Raji (cell line): ENCODE measurements around the gene COPS7A.

Experiments
- POLR2A ChIP-seq: IDR thresholded peaks from 2 replicates; pipeline ENCODE4 v1.6.1; 2011; ENCODE audit warnings: low read depth, low read length, control low read depth; ENCODE audit not compliant: insufficient read depth

Gene COPS7A

DNA sequence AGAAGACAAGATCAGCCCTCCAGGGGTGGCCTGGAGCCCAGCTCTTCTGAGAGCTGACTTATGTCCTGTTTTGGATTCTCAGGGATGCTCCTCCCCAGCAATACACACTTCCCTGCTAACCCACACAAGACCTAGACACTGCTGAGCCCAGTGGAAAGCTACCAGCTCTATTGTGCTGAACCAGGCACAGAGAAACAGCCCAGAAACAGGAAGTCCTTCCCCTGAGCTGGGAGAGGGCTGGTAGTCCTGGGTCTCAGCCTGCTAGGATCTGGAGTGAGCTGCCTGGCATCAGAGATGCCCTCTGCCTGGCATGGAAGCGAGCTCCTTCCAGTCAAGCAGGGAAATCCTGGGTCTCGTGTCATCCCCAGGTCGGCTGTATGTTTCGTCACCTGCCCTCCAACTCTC is 47.2 kb downstream of the COPS7A start:
- no peak for TF ChIP-seq POLR2A

- TF ChIP-seq POLR2A: no peak
These were observed 47.9 kb downstream of the COPS7A start for GRCh38 chr12:6771509-6772330.

- TF ChIP-seq POLR2A: no peak
These were observed 48.5 kb downstream of the COPS7A start, which contains the start of gene LAG3 for GRCh38 chr12:6772331-6772695. Gene LAG3, plus strand, starts transcription at chr12:6772520. Its CDS starts 333 bp downstream, at chr12:6772853.

- no peak for TF ChIP-seq POLR2A
These were observed 49.1 kb downstream of the COPS7A start for GRCh38 chr12:6772726-6773589.

DNA sequence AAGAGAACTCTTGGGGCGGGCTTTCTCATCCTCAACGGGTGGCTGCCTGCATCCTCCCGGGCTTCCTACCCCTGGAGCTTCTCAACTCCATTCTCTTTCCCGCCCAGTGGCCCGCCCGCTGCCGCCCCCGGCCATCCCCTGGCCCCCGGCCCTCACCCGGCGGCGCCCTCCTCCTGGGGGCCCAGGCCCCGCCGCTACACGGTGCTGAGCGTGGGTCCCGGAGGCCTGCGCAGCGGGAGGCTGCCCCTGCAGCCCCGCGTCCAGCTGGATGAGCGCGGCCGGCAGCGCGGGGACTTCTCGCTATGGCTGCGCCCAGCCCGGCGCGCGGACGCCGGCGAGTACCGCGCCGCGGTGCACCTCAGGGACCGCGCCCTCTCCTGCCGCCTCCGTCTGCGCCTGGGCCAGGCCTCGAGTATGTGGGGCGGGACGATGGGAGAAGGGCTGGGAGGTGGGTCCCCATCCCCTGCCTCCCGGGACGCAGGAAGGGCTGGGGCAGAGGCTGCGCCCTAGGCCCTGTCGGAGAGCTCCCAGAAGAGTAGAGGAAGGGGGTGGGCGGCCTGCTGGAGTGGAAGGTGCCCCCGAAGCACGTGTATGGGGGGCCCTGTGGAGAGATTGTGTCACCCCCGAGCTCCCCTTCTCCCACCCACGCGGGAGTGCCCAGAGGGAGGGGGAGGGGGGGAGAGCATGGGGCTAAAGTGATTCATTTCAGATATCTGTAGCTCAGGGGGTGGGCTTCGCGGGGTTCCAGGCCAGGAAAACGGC is 49.9 kb downstream of the COPS7A start:
- no peak for TF ChIP-seq POLR2A

GRCh38 chr12:6774499-6775062 is 50.7 kb downstream of the COPS7A start:
- no peak for TF ChIP-seq POLR2A

GRCh38 chr12:6775185-6776174 is 51.6 kb downstream of the COPS7A start:
- TF ChIP-seq POLR2A: no peak

DNA sequence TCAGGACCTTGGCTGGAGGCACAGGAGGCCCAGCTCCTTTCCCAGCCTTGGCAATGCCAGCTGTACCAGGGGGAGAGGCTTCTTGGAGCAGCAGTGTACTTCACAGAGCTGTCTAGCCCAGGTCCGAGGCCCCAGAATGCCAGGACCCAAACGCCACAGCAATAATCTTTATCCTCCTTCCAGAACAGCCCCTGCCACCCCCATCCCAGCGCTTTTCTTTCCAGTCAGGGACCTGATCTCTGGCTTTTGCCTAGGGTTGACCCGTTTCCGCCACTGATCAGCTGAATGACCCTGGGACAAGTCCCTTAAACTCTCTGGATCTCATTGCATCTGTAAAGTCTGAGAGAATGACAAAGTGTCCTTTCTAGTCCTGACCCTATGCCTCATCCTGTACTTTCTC is 53.5 kb downstream of the COPS7A start:
- no peak for TF ChIP-seq POLR2A

DNA sequence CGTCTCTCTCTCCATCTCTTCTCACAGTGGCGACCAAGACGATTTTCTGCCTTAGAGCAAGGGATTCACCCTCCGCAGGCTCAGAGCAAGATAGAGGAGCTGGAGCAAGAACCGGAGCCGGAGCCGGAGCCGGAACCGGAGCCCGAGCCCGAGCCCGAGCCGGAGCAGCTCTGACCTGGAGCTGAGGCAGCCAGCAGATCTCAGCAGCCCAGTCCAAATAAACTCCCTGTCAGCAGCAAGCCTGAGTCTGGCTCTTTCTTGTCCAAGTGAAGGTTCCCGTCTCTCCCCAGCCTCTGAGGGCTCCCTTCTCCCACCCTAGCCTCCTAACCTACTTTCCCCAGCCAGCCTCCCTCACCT is 54.3 kb downstream of the COPS7A start:
- no peak for TF ChIP-seq POLR2A

- peak; percentile 63 for TF ChIP-seq POLR2A
These were observed 55.0 kb downstream of the COPS7A start for GRCh38 chr12:6778574-6779550.

GRCh38 chr12:6779708-6780432 is 56.0 kb downstream of the COPS7A start:
- no peak for TF ChIP-seq POLR2A

DNA sequence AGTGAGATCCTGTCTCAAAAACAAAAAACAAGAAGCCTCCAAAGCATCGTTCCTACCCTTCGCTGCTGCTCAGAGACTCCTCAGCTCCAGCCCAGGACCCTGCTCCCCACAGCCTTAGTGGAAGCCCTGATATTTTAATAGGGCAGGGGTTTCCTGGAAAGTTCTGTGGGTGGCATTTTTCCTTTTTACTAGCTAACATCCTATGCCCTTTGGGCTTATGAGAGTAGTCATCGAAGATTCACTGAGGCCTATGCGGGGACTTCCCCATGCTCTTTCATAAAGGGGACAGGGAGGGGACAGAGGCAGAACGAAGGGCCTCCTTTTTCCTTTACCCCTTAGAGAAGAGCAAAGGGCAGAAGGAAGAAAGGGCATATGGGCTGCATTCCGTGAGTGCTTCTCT is 56.7 kb downstream of the COPS7A start:
- TF ChIP-seq POLR2A: no peak
